ENCODE data around the gene OTOS. TPM values are rescaled to one million over a fixed set of nuclear protein-coding genes. Genes with fewer than 3 reads are reported as not detected.

The OTOS gene
- total RNA-seq, 1 experiment from 2014 or later = not detected

DNA sequence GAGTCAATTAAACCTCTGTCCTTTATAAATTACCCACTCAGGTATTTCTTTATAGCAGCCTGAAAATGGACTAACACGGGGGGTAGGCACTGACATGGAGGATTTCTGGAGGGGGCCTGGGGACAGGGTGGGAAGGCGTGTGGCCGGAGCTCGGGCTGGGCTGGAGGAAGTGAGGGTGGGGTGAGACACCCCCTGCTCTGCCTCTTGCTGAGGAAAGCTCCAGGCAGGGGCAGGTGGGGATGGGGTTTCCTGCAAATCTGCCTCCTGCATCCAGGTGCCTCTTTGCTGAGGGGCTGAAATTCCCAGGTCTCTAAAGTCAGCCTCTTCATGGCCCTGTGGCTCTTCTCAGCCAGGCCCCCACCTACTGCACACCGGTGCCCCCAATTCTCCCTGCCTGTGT lies 25.7 kb upstream of the OTOS start:
- CTCF ChIA-PET = no interaction called here
- POLR2A ChIA-PET = no interaction called here

DNA sequence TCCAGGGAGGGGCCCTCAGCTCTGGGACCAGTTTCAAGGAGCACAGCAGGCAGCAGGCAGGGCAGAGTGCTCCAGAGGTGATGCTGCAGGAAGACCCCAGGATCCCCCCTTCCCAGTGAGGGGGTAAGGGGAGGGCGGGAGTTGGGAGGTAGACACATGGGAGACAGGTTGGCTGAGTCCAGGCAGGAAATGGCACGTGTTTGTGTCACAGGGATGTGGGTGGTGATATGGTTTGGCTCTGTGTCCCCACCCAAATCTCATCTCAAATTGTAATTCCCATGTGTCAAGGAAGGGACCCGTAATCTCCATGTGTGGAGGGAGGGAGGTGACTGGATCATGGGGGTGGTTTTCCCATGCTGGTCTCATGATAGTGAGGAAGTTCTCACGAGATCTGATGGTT lies 25.2 kb upstream of the OTOS start:
- H3K79me2 ChIP-seq (ENCODE audit: insufficient read depth, low read length) = no peaks in the 10 kb centered on the region
- no peak overlapping the region for H3K4me3 ChIP-seq (replicated peaks in 1 of 2; ENCODE audit: low read depth in 1 of 2, low read length in 2 of 2)
- no peaks in the 10 kb centered on the region for H3K9me3 ChIP-seq (ENCODE audit: control insufficient read depth in 1 of 2, insufficient read depth in 1 of 2, low read depth in 1 of 2, low read length in 2 of 2)
- H3K9ac ChIP-seq (ENCODE audit: low read length) = no peak overlapping the region
- no peak overlapping the region for H3K4me2 ChIP-seq (ENCODE audit: low read length)
- POLR2A ChIA-PET = no interaction called here
- H3K27me3 ChIP-seq (ENCODE audit: insufficient read depth, low read length) = no peaks in the 10 kb centered on the region; the same call in 1 of the 2 replicates
- H3K27ac ChIP-seq (ENCODE audit: low read depth, low read length) = no peak overlapping the region
- BruUV-seq (replicated peaks) = no TSS peak
- ATAC-seq (no peak), DNase-seq (ENCODE audit: low read depth, low spot score) (no peak)
- H3K4me1 ChIP-seq (ENCODE audit: control insufficient read depth in 1 of 2, insufficient read depth in 2 of 2, low read length in 2 of 2) = no peaks in the 10 kb centered on the region
- no peak overlapping the region for H2AFZ ChIP-seq (ENCODE audit: low read depth, low read length, poor library complexity, severe bottlenecking)
- no peaks in the 10 kb centered on the region for H3K36me3 ChIP-seq (ENCODE audit: control insufficient read depth in 1 of 2, insufficient read depth in 2 of 2, low read length in 2 of 2)
- intact Hi-C loops (cut with micrococcal nuclease) = no loop called here
- CTCF ChIA-PET = no interaction called here
- no peaks in the 10 kb centered on the region for H4K20me1 ChIP-seq (ENCODE audit: insufficient read depth)
- no peaks in the 10 kb centered on the region for H3K9me2 ChIP-seq (ENCODE audit: insufficient read depth)
- RAD21 ChIA-PET (ENCODE audit: low non-redundant PET in 1 of 2, low total read pairs in 2 of 2, uncharacterized antibody in 2 of 2, unreplicated experiment in 2 of 2) = no interaction called here
- TF ChIP-seq JUND (IDR thresholded peaks at IDR 0.05) (no peak), EGR1 (IDR thresholded peaks at IDR 0.05; ENCODE audit: low read depth) (no peak), EZH2phosphoT487 (IDR thresholded peaks at IDR 0.05; ENCODE audit: borderline replicate concordance) (no peak), ZFX (IDR thresholded peaks at IDR 0.05) (no peak), CBX3 (IDR thresholded peaks at IDR 0.05; ENCODE audit: low read depth) (no peak), EZH2 (IDR thresholded peaks at IDR 0.05) (no peak), FOSL1 (IDR thresholded peaks at IDR 0.05; ENCODE audit: low read depth) (no peak), SP1 (IDR thresholded peaks at IDR 0.05; ENCODE audit: low read depth) (no peak), SIN3A (IDR thresholded peaks at IDR 0.05; ENCODE audit: low read depth) (no peak), ZNF274 (IDR thresholded peaks at IDR 0.05; ENCODE audit: low read depth, low read length) (no peak), RAD21 (IDR thresholded peaks at IDR 0.05; ENCODE audit: low read depth) (no peak)
- TF ChIP-seq, protein P1, sequence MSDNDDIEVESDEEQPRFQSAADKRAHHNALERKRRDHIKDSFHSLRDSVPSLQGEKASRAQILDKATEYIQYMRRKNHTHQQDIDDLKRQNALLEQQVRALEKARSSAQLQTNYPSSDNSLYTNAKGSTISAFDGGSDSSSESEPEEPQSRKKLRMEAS (IDR thresholded peaks at IDR 0.05) = no peak
- TF ChIP-seq, protein P2, sequence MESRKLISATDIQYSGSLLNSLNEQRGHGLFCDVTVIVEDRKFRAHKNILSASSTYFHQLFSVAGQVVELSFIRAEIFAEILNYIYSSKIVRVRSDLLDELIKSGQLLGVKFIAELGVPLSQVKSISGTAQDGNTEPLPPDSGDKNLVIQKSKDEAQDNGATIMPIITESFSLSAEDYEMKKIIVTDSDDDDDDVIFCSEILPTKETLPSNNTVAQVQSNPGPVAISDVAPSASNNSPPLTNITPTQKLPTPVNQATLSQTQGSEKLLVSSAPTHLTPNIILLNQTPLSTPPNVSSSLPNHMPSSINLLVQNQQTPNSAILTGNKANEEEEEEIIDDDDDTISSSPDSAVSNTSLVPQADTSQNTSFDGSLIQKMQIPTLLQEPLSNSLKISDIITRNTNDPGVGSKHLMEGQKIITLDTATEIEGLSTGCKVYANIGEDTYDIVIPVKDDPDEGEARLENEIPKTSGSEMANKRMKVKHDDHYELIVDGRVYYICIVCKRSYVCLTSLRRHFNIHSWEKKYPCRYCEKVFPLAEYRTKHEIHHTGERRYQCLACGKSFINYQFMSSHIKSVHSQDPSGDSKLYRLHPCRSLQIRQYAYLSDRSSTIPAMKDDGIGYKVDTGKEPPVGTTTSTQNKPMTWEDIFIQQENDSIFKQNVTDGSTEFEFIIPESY (IDR thresholded peaks at IDR 0.05; ENCODE audit: extremely low read depth, insufficient replicate concordance, low read length) = no peak
- TF ChIP-seq, protein P3, sequence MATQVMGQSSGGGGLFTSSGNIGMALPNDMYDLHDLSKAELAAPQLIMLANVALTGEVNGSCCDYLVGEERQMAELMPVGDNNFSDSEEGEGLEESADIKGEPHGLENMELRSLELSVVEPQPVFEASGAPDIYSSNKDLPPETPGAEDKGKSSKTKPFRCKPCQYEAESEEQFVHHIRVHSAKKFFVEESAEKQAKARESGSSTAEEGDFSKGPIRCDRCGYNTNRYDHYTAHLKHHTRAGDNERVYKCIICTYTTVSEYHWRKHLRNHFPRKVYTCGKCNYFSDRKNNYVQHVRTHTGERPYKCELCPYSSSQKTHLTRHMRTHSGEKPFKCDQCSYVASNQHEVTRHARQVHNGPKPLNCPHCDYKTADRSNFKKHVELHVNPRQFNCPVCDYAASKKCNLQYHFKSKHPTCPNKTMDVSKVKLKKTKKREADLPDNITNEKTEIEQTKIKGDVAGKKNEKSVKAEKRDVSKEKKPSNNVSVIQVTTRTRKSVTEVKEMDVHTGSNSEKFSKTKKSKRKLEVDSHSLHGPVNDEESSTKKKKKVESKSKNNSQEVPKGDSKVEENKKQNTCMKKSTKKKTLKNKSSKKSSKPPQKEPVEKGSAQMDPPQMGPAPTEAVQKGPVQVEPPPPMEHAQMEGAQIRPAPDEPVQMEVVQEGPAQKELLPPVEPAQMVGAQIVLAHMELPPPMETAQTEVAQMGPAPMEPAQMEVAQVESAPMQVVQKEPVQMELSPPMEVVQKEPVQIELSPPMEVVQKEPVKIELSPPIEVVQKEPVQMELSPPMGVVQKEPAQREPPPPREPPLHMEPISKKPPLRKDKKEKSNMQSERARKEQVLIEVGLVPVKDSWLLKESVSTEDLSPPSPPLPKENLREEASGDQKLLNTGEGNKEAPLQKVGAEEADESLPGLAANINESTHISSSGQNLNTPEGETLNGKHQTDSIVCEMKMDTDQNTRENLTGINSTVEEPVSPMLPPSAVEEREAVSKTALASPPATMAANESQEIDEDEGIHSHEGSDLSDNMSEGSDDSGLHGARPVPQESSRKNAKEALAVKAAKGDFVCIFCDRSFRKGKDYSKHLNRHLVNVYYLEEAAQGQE (IDR thresholded peaks at IDR 0.05; ENCODE audit: low read depth) = no peak
- TF ChIP-seq, protein P4, sequence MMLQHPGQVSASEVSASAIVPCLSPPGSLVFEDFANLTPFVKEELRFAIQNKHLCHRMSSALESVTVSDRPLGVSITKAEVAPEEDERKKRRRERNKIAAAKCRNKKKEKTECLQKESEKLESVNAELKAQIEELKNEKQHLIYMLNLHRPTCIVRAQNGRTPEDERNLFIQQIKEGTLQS (IDR thresholded peaks at IDR 0.05) = no peak

More for the DNA sequence above, 25.7 kb upstream of the OTOS start:
- H3K4me1 ChIP-seq (ENCODE audit: control insufficient read depth in 1 of 2, insufficient read depth in 2 of 2, low read length in 2 of 2) = no peaks in the 10 kb centered on the region
- H3K4me3 ChIP-seq (replicated peaks in 1 of 2; ENCODE audit: low read depth in 1 of 2, low read length in 2 of 2) = no peak overlapping the region
- no peaks in the 10 kb centered on the region for H3K36me3 ChIP-seq (ENCODE audit: control insufficient read depth in 1 of 2, insufficient read depth in 2 of 2, low read length in 2 of 2)
- H3K4me2 ChIP-seq (ENCODE audit: low read length) = no peak overlapping the region
- H3K27ac ChIP-seq (ENCODE audit: low read depth, low read length) = no peak overlapping the region
- no peaks in the 10 kb centered on the region for H3K9me3 ChIP-seq (ENCODE audit: control insufficient read depth in 1 of 2, insufficient read depth in 1 of 2, low read depth in 1 of 2, low read length in 2 of 2)
- no peak overlapping the region for H3K9ac ChIP-seq (ENCODE audit: low read length)
- no peak overlapping the region for H2AFZ ChIP-seq (ENCODE audit: low read depth, low read length, poor library complexity, severe bottlenecking)
- no TSS peak for BruUV-seq (replicated peaks)
- RAD21 ChIA-PET (ENCODE audit: low non-redundant PET in 1 of 2, low total read pairs in 2 of 2, uncharacterized antibody in 2 of 2, unreplicated experiment in 2 of 2) = no interaction called here
- no peaks in the 10 kb centered on the region for H3K79me2 ChIP-seq (ENCODE audit: insufficient read depth, low read length)
- DNase-seq (ENCODE audit: low read depth, low spot score) = no peak
- TF ChIP-seq SP1 (IDR thresholded peaks at IDR 0.05; ENCODE audit: low read depth) (no peak), SIN3A (IDR thresholded peaks at IDR 0.05; ENCODE audit: low read depth) (no peak), RAD21 (IDR thresholded peaks at IDR 0.05; ENCODE audit: low read depth) (no peak)
- TF ChIP-seq, protein P4 (IDR thresholded peaks at IDR 0.05) = no peak
- H3K9me2 ChIP-seq (ENCODE audit: insufficient read depth) = no peaks in the 10 kb centered on the region
- intact Hi-C loops (cut with micrococcal nuclease) = no loop called here
- H4K20me1 ChIP-seq (ENCODE audit: insufficient read depth) = no peaks in the 10 kb centered on the region
- ATAC-seq = no peak
- no peaks in the 10 kb centered on the region; the same call in 1 of the 2 replicates for H3K27me3 ChIP-seq (ENCODE audit: insufficient read depth, low read length)

Data from HCT116 (cell line).